GM19240 (cell line): ENCODE results near the gene VASH1.

Experiments used
- DNase-seq: peaks from one replicate; pipeline ENCODE4 v3.0.0; 2011; ENCODE audit warnings: low spot score; ENCODE audit not compliant: insufficient read length

Gene VASH1

DNA sequence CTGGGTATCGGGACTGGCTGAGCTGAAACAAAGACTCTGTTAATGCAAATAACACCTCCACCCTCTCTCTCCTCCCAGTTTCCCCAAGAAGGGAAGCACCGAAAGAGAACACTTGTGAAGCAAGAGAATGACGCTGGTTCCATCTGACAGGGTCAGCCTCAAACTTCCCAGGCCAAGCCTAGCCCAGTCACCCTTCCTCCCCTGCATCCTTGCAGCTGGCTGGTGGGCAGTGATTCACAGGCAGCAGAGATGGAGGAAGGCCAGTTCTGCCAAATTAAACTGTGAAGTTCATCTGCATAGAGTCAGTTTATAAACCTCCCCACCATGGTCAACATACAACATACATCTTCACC, 67.7 kb downstream of the VASH1 start:
- no peak for DNase-seq

DNA sequence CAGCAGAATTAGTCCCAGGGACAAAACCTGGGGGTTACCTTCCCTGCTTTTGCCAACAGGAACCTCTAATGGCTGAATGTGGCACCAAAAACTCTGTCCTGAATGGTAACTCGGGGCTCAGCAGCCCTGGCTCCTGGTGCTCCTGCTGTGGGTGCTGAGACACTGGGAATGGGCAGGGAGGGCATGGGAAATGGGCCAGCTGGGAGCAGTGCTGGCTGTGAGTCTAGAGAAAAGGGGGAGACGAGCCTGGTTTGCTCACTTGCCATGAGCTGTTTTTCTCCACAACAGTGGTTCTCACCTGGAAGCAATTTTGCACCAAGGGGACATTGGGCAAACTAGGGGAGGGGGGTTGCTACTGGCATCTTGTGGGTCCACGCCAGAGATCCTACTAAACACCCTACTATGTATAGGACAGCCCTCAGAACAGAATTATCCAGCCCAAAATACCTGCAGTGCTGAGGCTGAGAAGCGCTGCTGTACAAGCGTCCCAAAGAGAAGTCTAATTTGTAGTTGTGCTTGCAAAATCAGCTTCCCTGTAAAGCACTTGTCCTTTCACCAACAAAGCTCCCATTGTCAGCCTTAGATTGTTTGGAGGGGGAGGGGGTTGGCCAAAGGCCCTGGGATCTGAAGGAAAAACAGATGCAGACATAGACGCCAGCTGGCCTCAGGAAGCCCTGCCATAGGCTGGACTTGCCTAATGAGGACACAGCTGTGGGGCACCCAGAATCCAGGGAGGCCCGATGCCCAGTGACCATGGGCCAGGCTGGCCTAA, 68.6 kb downstream of the VASH1 start:
- no peak for DNase-seq

DNA sequence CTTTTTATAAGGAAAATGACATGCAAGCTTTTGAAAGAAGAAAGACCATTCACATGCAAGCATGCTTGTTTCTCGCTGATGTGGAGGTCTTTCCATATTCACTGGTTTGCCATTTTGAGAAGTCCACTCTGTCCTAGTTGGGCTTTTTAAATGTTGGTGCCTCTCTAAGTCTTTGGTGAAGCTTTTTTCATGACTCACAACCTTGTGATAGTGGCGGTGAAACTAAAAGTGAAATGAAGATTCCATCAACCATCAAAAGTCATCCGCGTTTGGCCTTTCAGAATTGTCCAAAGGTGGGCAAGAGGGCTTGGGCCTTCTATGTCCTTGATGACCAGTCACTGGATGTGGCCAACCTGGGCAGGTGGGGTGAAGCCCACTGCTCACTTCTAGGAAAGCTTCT, 69.3 kb downstream of the VASH1 start:
- no peak for DNase-seq

DNA sequence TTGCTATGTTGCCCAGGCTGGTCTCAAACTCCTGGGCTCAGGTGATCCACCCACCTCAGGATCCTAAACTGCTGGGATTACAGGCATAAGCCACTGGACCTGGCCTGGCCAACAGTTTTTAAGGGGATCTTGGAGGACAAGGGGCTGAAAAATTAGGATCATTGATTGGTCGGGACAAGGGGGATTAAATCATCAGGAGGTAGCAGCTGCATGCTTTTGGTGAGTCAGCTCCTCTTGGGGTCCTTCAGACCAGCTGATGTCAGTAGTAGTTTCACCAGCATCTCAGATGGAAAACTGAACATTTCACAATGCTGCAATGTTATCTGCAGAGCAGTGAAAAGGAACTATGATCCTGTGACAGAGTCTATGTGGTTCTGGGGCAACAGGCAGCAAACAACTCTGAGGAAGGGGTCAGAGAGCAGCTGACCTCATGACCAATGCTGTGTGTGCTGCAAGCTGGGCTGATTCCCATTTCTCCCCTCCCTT, 71.3 kb downstream of the VASH1 start:
- no peak for DNase-seq
